Measurements from ENCODE around the gene ARR3.

GRCh38 chrX:70254909-70255308 is 13.2 kb upstream of the ARR3 start:
- TF ChIP-seq CTCF (IDR thresholded peaks at IDR 0.05) (no peak), POLR2A (IDR thresholded peaks at IDR 0.05) (no peak)
